K562 (cell line): ENCODE measurements around the gene CCDC136. TPM values are rescaled to one million over a fixed set of nuclear protein-coding genes. Genes with fewer than 3 reads are reported as not detected.

Experiments
- CAMTA2 ChIP-seq: fragments of 250-450 bp; sonication (Bioruptor Pico); conservative IDR thresholded peaks from 2 replicates; pipeline ENCODE4 v1.5.1; 2022
- CCAR2 ChIP-seq: fragments of 200-400 bp; formaldehyde crosslinking; IDR thresholded peaks from 2 replicates; pipeline ENCODE4 v1.6.1; 2017; ENCODE audit warnings: mild to moderate bottlenecking, low read depth, low read length
- DEAF1 ChIP-seq: fragments of 450-650 bp; formaldehyde crosslinking; IDR thresholded peaks from 2 replicates; pipeline ENCODE4 v1.4.0; 2020; ENCODE audit warnings: mild to moderate bottlenecking, moderate library complexity
- ESRRA ChIP-seq: fragments of 450-650 bp; IDR thresholded peaks from 2 replicates; pipeline ENCODE4 v1.6.1; 2014; ENCODE audit warnings: low read depth, mild to moderate bottlenecking, moderate library complexity, borderline replicate concordance
- FOXA3 ChIP-seq, 2 experiments: fragments of 450-650 bp in 1 of 2; sonication (generic) in 1 of 2; formaldehyde crosslinking; IDR thresholded peaks in 1 of 2; conservative IDR thresholded peaks in 1 of 2; 2 replicates each; pipeline versions ENCODE4 v1.4.0 to v1.8.0; 2020 to 2022; ENCODE audit warnings: mild to moderate bottlenecking in 2 of 2, missing genetic modification reagents in 1 of 2
- GTF2E2 ChIP-seq: fragments of 200-800 bp; sonication (Bioruptor generic); IDR thresholded peaks from 2 replicates; pipeline ENCODE4 v1.6.1; 2016; ENCODE audit warnings: missing genetic modification characterization, missing compliant biosample characterization
- KDM1A ChIP-seq, 2 experiments: fragments of 450-650 bp; IDR thresholded peaks; 2 replicates each; pipeline ENCODE4 v1.6.1; 2016; ENCODE audit warnings: mild to moderate bottlenecking in 2 of 2
- MCM3 ChIP-seq: fragments of 450-650 bp; IDR thresholded peaks from 2 replicates; pipeline ENCODE4 v1.6.1; 2016
- MTA2 ChIP-seq: fragments of 450-650 bp; IDR thresholded peaks from 2 replicates; pipeline ENCODE4 v1.6.1; 2016; ENCODE audit warnings: low read depth
- NR2C2 ChIP-seq, 2 experiments: fragments of 200-800 bp in 1 of 2; sonication (Bioruptor generic) in 1 of 2; sonication (generic) in 1 of 2; formaldehyde crosslinking in 1 of 2; IDR thresholded peaks; 2 replicates each; pipeline versions ENCODE4 v1.6.1 to v1.8.0; 2016 to 2022; ENCODE audit warnings: mild to moderate bottlenecking in 1 of 2, missing compliant biosample characterization in 1 of 2, missing genetic modification characterization in 1 of 2, missing genetic modification reagents in 1 of 2
- POLR2G ChIP-seq: fragments of 200-400 bp; formaldehyde crosslinking; IDR thresholded peaks from 2 replicates; pipeline ENCODE4 v1.6.1; 2017; ENCODE audit warnings: low read depth, mild to moderate bottlenecking, antibody characterized with exemption, low read length, moderate library complexity
- RBFOX2 ChIP-seq: fragments of 200-400 bp; formaldehyde crosslinking; IDR thresholded peaks from 2 replicates; pipeline ENCODE4 v1.6.1; 2017; ENCODE audit warnings: low read depth, mild to moderate bottlenecking, low read length, moderate library complexity
- RBM22 ChIP-seq: fragments of 200-400 bp; formaldehyde crosslinking; IDR thresholded peaks from 2 replicates; pipeline ENCODE4 v1.6.1; 2018; ENCODE audit warnings: low read length, low read depth; ENCODE audit not compliant: poor library complexity, severe bottlenecking
- TBP ChIP-seq: optimal IDR thresholded peaks from 2 replicates; pipeline ENCODE3; 2011; ENCODE audit warnings: low read depth, low read length, improper control_type of control experiment
- ZBTB7A ChIP-seq: IDR thresholded peaks from 2 replicates; pipeline ENCODE4 v1.6.1; 2011; ENCODE audit warnings: low read depth, mild to moderate bottlenecking, low read length, moderate library complexity, borderline replicate concordance; ENCODE audit not compliant: control insufficient read depth
- ZFP91 ChIP-seq: sonication (generic); formaldehyde crosslinking; IDR thresholded peaks from 2 replicates; pipeline ENCODE4 v1.8.0; 2022; ENCODE audit warnings: mild to moderate bottlenecking, missing genetic modification reagents
- ZNF121 ChIP-seq: sonication (generic); formaldehyde crosslinking; conservative IDR thresholded peaks from 2 replicates; pipeline ENCODE4 v1.8.0; 2022; ENCODE audit warnings: missing genetic modification reagents
- ZNF324 ChIP-seq: fragments of 250-450 bp; sonication (Bioruptor Pico); IDR thresholded peaks from 2 replicates; pipeline ENCODE4 v1.4.0; 2020; ENCODE audit warnings: mild to moderate bottlenecking
- ZNF41 ChIP-seq: fragments of 250-450 bp; sonication (Bioruptor Pico); conservative IDR thresholded peaks from 2 replicates; pipeline ENCODE4 v1.4.0; 2020; ENCODE audit warnings: mild to moderate bottlenecking
- ZNF699 ChIP-seq: fragments of 250-450 bp; sonication (Bioruptor Pico); IDR thresholded peaks from 2 replicates; pipeline ENCODE4 v1.8.0; 2021; ENCODE audit warnings: mild to moderate bottlenecking, moderate library complexity; ENCODE audit not compliant: insufficient replicate concordance
- ZNF740 ChIP-seq, 3 experiments: fragments of 200-800 bp in 1 of 3; sonication (Bioruptor generic) in 1 of 3; sonication (generic) in 1 of 3; formaldehyde crosslinking in 1 of 3; IDR thresholded peaks; 2 replicates each; pipeline versions ENCODE4 v1.6.1 to v1.8.0; 2016 to 2022; ENCODE audit warnings: mild to moderate bottlenecking in 2 of 3, missing compliant biosample characterization in 2 of 3, missing genetic modification characterization in 2 of 3, missing genetic modification reagents in 1 of 3
- polyA plus RNA-seq, 8 experiments: library from polyadenylated mRNA; depleted of rRNA in 4 of 8; stranded (reverse) in 5 of 8; unstranded in 3 of 8; fragments of >200 nt; fragmentation: Nextera tagmentation in 2 of 8; fragmentation: Illumina TruSeq in 1 of 8; extraction: Ambion mirVana in 2 of 8; extraction: Trizol in 1 of 8; gene quantifications; 2 replicates each; pipeline versions ENCODE4 v1.2.1 to v1.2.3, GENCODE V29; 2011 to 2014; ENCODE audit warnings: inconsistent platforms in 1 of 8, missing spikeins in 1 of 8
- total RNA-seq, 7 experiments: library from RNA; depleted of rRNA in 6 of 7; stranded (reverse); fragments of >200 nt in 6 of 7; fragmentation: Illumina TruSeq in 2 of 7; extraction: Trizol in 2 of 7; gene quantifications; 2 replicates each; pipeline versions ENCODE4 v1.2.1 to v1.2.3, GENCODE V29; 2011 to 2021; ENCODE audit warnings: low replicate concordance in 1 of 7

The CCDC136 gene
- total and polyA plus RNA-seq, 9 of the 15 experiments (the other 6 are each of a cell fraction or from before 2014, with no cell fraction given) = 2.4 to 40.8 (median 26.5) TPM

DNA sequence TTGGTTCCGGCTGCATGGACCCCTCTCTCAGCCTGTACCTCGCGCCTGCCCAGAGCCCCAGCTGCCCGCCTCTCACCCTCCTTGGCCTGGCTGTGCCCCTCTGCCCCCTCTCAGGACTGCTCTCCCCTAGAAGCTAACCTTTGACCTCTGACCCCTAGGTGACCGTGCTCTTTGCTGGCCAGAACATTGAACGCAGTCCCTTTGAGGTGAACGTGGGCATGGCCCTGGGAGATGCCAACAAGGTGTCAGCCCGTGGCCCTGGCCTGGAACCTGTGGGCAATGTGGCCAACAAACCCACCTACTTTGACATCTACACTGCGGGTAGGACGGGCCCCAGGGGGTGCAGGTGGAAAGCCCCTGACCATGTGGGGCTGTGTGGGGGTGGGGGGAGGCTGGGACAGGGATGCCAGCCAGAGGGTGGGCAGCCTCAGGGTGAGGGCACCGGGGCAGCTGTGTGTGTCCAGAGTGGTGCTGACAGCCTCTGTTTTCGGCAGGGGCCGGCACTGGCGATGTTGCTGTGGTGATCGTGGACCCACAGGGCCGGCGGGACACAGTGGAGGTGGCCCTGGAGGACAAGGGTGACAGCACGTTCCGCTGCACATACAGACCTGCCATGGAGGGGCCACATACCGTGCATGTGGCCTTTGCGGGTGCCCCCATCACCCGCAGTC lies 46.5 kb downstream of the CCDC136 start (continued):
- TF ChIP-seq DEAF1 (CRISPR knock-in tag) (no peak), ZBTB7A (no peak), GTF2E2 (tag) (no peak), ZNF324 (CRISPR knock-in tag) (no peak), RBM22 (peak; percentile 61), FOXA3 (CRISPR knock-in tag; conservative IDR thresholded peaks at IDR 0.05 in 1 of 2, IDR thresholded peaks at IDR 0.05 in 1 of 2) (no peak), ZNF699 (no peak), RBFOX2 (peak; percentile 75), ESRRA (0 out of 2 replicates have a peak, but pooled peaks have one; percentile 9), CAMTA2 (CRISPR knock-in tag) (no peak), ZFP91 (CRISPR knock-in tag) (no peak), MCM3 (no peak), ZNF41 (CRISPR knock-in tag) (no peak), KDM1A (IDR thresholded peaks at IDR 0.05) (no peak), TBP (no peak), CCAR2 (no peak), NR2C2 (CRISPR knock-in tag; IDR thresholded peaks at IDR 0.05) (peak; percentile 94), NR2C2 (tag; IDR thresholded peaks at IDR 0.05) (peak; percentile 89), ZNF740 (CRISPR knock-in tag; IDR thresholded peaks at IDR 0.05) (peak; percentile 45; the same call in 1 of the 2 replicates), ZNF740 (tag; IDR thresholded peaks at IDR 0.05) (no peak), POLR2G (peak; percentile 71), MTA2 (0 out of 2 replicates have a peak, but pooled peaks have one; percentile 13), ZNF121 (CRISPR knock-in tag) (no peak)
